Mesenchymal stem cell (in vitro differentiated cells and primary cell): ENCODE data around the gene ISCU.
A peak's percentile ranks its signal among the peaks of the same experiment; 100 is the strongest.

ENCODE experiments used
- DNase-seq: peaks from one replicate; pipeline ENCODE4 v3.0.0-alpha.2; 2013
- H2AFZ ChIP-seq: one replicate; pipeline ENCODE4 v1.6.1; 2013; ENCODE audit warnings: low read depth, mild to moderate bottlenecking, control low read depth, inconsistent platforms, low read length, moderate library complexity
- H2AK5ac ChIP-seq: 2 replicates; pipeline ENCODE4 v1.6.1; 2013; ENCODE audit warnings: low read length, moderate library complexity, mild to moderate bottlenecking, inconsistent platforms; ENCODE audit not compliant: severe bottlenecking
- H2BK120ac ChIP-seq: one replicate; pipeline ENCODE4 v1.6.1; 2013; ENCODE audit warnings: low read depth, mild to moderate bottlenecking, inconsistent platforms, low read length, moderate library complexity
- H2BK12ac ChIP-seq, 2 experiments: one replicate each; pipeline ENCODE4 v1.6.1; 2013; ENCODE audit warnings: inconsistent platforms in 2 of 2, low read length in 2 of 2, mild to moderate bottlenecking in 2 of 2, moderate library complexity in 2 of 2, control low read depth in 1 of 2
- H2BK15ac ChIP-seq: one replicate; pipeline ENCODE4 v1.6.1; 2013; ENCODE audit warnings: mild to moderate bottlenecking, low read depth, inconsistent platforms; ENCODE audit not compliant: poor library complexity, severe bottlenecking
- H2BK5ac ChIP-seq: 2 replicates; pipeline ENCODE4 v1.6.1; 2013; ENCODE audit warnings: low read depth, mild to moderate bottlenecking, low read length, control low read depth, inconsistent platforms; ENCODE audit not compliant: poor library complexity, severe bottlenecking
- H3K14ac ChIP-seq, 2 experiments: one replicate each; pipeline ENCODE4 v1.6.1; 2013; ENCODE audit warnings: inconsistent platforms in 2 of 2, low read length in 2 of 2, control low read depth in 1 of 2, mild to moderate bottlenecking in 1 of 2, moderate library complexity in 1 of 2
- H3K18ac ChIP-seq, 2 experiments: one replicate each; pipeline ENCODE4 v1.6.1; 2013; ENCODE audit warnings: inconsistent platforms in 2 of 2, low read length in 2 of 2, control low read depth in 1 of 2, low read depth in 1 of 2, mild to moderate bottlenecking in 1 of 2
- H3K23ac ChIP-seq, 2 experiments: one replicate each; pipeline ENCODE4 v1.6.1; 2013; ENCODE audit warnings: inconsistent platforms in 2 of 2, low read length in 2 of 2, mild to moderate bottlenecking in 2 of 2, moderate library complexity in 2 of 2, control low read depth in 1 of 2
- H3K27ac ChIP-seq: 2 replicates; pipeline ENCODE4 v1.5.1; 2013; ENCODE audit warnings: mild to moderate bottlenecking, moderate library complexity, low read length, control low read depth, inconsistent platforms; ENCODE audit not compliant: poor library complexity, severe bottlenecking
- H3K27me3 ChIP-seq, 2 experiments: 2 replicates each; pipeline versions ENCODE4 v1.6.1 to v1.7.0; 2013; ENCODE audit warnings: low read length in 2 of 2, mild to moderate bottlenecking in 2 of 2, moderate library complexity in 2 of 2, control low read depth in 1 of 2, inconsistent platforms in 1 of 2; ENCODE audit not compliant: control insufficient read depth in 1 of 2, insufficient read depth in 1 of 2
- H3K36me3 ChIP-seq, 2 experiments: 2 replicates each; pipeline versions ENCODE4 v1.6.1 to v1.7.0; 2013; ENCODE audit warnings: low read length in 2 of 2, control low read depth in 1 of 2, inconsistent platforms in 1 of 2, low read depth in 1 of 2, mild to moderate bottlenecking in 1 of 2; ENCODE audit not compliant: insufficient read depth in 2 of 2, control insufficient read depth in 1 of 2
- H3K4ac ChIP-seq, 2 experiments: one replicate each; pipeline ENCODE4 v1.6.1; 2013; ENCODE audit warnings: inconsistent platforms in 2 of 2, low read length in 2 of 2, mild to moderate bottlenecking in 2 of 2, moderate library complexity in 2 of 2, control low read depth in 1 of 2, low read depth in 1 of 2
- H3K4me1 ChIP-seq: 2 replicates; pipeline ENCODE4 v1.6.1; 2013; ENCODE audit warnings: low read depth, low read length, control low read depth; ENCODE audit not compliant: control insufficient read depth, insufficient read depth
- H3K4me2 ChIP-seq: 2 replicates; pipeline ENCODE4 v1.6.1; 2013; ENCODE audit warnings: low read length, mild to moderate bottlenecking, inconsistent platforms; ENCODE audit not compliant: poor library complexity, severe bottlenecking
- H3K4me3 ChIP-seq, 2 experiments: 2 replicates each; pipeline versions ENCODE4 v1.5.1 to v1.7.0; 2013; ENCODE audit warnings: low read length in 2 of 2, mild to moderate bottlenecking in 2 of 2, control low read depth in 1 of 2, low read depth in 1 of 2; ENCODE audit not compliant: insufficient read depth in 1 of 2
- H3K79me1 ChIP-seq: replicated peaks from 2 replicates; pipeline ENCODE4 v1.6.1; 2013; ENCODE audit warnings: mild to moderate bottlenecking, control low read depth, low read length, inconsistent platforms; ENCODE audit not compliant: poor library complexity, severe bottlenecking
- H3K9ac ChIP-seq: 2 replicates; pipeline ENCODE4 v1.7.0; 2013; ENCODE audit warnings: mild to moderate bottlenecking, low read length, moderate library complexity
- H3K9me3 ChIP-seq: 2 replicates; pipeline ENCODE4 v1.7.0; 2013; ENCODE audit warnings: mild to moderate bottlenecking, low read length; ENCODE audit not compliant: control insufficient read depth
- H4K8ac ChIP-seq: one replicate; pipeline ENCODE4 v1.6.1; 2013; ENCODE audit warnings: inconsistent platforms, mild to moderate bottlenecking, low read length, moderate library complexity
- H4K91ac ChIP-seq: one replicate; pipeline ENCODE4 v1.6.1; 2013; ENCODE audit warnings: mild to moderate bottlenecking, low read length, inconsistent platforms
- WGBS: methylation state at CpG from one replicate; pipeline ENCODE4 v1.1.7; 2013; ENCODE audit warnings: mixed read lengths; 5-methylcytosine and 5-hydroxymethylcytosine counted together

Gene ISCU

GRCh38 chr12:108582509-108582908, 20.1 kb downstream of the ISCU start:
- peak overlapping the region; percentile 64 for H2BK15ac ChIP-seq

GRCh38 chr12:108582978-108583770, 20.8 kb downstream of the ISCU start:
- H2BK5ac ChIP-seq, result no peak overlapping the region
- H4K91ac ChIP-seq, result peak overlapping the region; percentile 92
- DNase-seq, result no peak
- peak overlapping the region; percentile 56 for H2BK120ac ChIP-seq
- H3K9ac ChIP-seq, result no peak overlapping the region
- 79% methylated on average over 9 of the region's 10 CpGs for WGBS
- peaks cover 18% of the 10 kb centered on the region for H3K4me1 ChIP-seq
- H3K79me1 ChIP-seq, result no peaks in the 10 kb centered on the region
- H2AFZ ChIP-seq, result no peak overlapping the region
- peak overlapping the region; percentile 52 to 58 for H3K4ac ChIP-seq
- H3K4me2 ChIP-seq, result no peak overlapping the region
- H3K14ac ChIP-seq, result peak overlapping the region in 1 of 2 experiments; percentile 63
- H2BK15ac ChIP-seq, result peak overlapping the region; percentile 76
- peak overlapping the region; percentile 87 for H2AK5ac ChIP-seq
- H3K27me3 ChIP-seq, result no peaks in the 10 kb centered on the region
- H3K27ac ChIP-seq, result no peak overlapping the region
- peak overlapping the region; percentile 81 for H4K8ac ChIP-seq
- peak overlapping the region; percentile 64 to 81 for H3K18ac ChIP-seq
- H3K36me3 ChIP-seq, result no peaks in the 10 kb centered on the region
- H3K23ac ChIP-seq, result no peak overlapping the region
- peak overlapping the region; percentile 29 to 99 for H2BK12ac ChIP-seq
- H3K9me3 ChIP-seq, result no peaks in the 10 kb centered on the region
- no peak overlapping the region for H3K4me3 ChIP-seq

More at GRCh38 chr12:108582509-108582908, 20.1 kb downstream of the ISCU start:
- Histone ChIP-seq H3K23ac (no peak overlapping the region), H3K79me1 (no peaks in the 10 kb centered on the region), H3K4ac (peak overlapping the region in 1 of 2 experiments; percentile 67), H3K4me2 (no peak overlapping the region), H2BK5ac (peak overlapping the region; percentile 33), H3K27ac (no peak overlapping the region), H4K8ac (peak overlapping the region; percentile 22), H3K14ac (no peak overlapping the region), H2AFZ (no peak overlapping the region), H2BK120ac (peak overlapping the region; percentile 56), H3K36me3 (no peaks in the 10 kb centered on the region), H3K4me3 (no peak overlapping the region), H2BK12ac (peak overlapping the region; percentile 73 to 99), H3K27me3 (no peaks in the 10 kb centered on the region), H4K91ac (peak overlapping the region; percentile 79), H2AK5ac (peak overlapping the region; percentile 56), H3K18ac (peak overlapping the region; percentile 72 to 81), H3K4me1 (peaks cover 18% of the 10 kb centered on the region), H3K9ac (no peak overlapping the region), H3K9me3 (no peaks in the 10 kb centered on the region)
- no peak for DNase-seq
- 86% methylated on average over 9 of the region's 9 CpGs for WGBS

GRCh38 chr12:108583991-108584390, 21.6 kb downstream of the ISCU start:
- H2BK12ac ChIP-seq, result no peak overlapping the region
- H3K4me3 ChIP-seq, result no peak overlapping the region
- no peak overlapping the region for H3K27ac ChIP-seq
- no peak overlapping the region for H3K9ac ChIP-seq
- H3K14ac ChIP-seq, result no peak overlapping the region
- H2BK15ac ChIP-seq, result peak overlapping the region; percentile 65
- peak overlapping the region in 1 of 2 experiments; percentile 53 for H3K4ac ChIP-seq
- peaks cover 20% of the 10 kb centered on the region for H3K4me1 ChIP-seq
- H3K23ac ChIP-seq, result no peak overlapping the region
- H2AFZ ChIP-seq, result no peak overlapping the region
- H2BK5ac ChIP-seq, result no peak overlapping the region
- WGBS, result 46% methylated on average over 7 of the region's 7 CpGs
- no peaks in the 10 kb centered on the region for H3K79me1 ChIP-seq
- H2BK120ac ChIP-seq, result peak overlapping the region; percentile 66
- peak overlapping the region; percentile 43 for H4K8ac ChIP-seq
- DNase-seq, result no peak
- peak overlapping the region; percentile 14 for H4K91ac ChIP-seq
- no peaks in the 10 kb centered on the region for H3K27me3 ChIP-seq
- H3K4me2 ChIP-seq, result no peak overlapping the region
- no peaks in the 10 kb centered on the region for H3K9me3 ChIP-seq
- H3K18ac ChIP-seq, result peak overlapping the region; percentile 5 to 46
- no peaks in the 10 kb centered on the region for H3K36me3 ChIP-seq
- H2AK5ac ChIP-seq, result peak overlapping the region; percentile 6

- Histone ChIP-seq H3K9ac (no peak overlapping the region), H3K23ac (no peak overlapping the region), H2AK5ac (peak overlapping the region; percentile 6), H3K79me1 (no peaks in the 10 kb centered on the region), H3K36me3 (no peaks in the 10 kb centered on the region), H3K27ac (no peak overlapping the region), H2AFZ (no peak overlapping the region), H3K4me1 (peaks cover 26% of the 10 kb centered on the region), H3K18ac (no peak overlapping the region), H3K4me2 (no peak overlapping the region), H2BK15ac (peak overlapping the region; percentile 44), H3K27me3 (no peaks in the 10 kb centered on the region), H4K8ac (no peak overlapping the region), H2BK5ac (no peak overlapping the region), H3K4me3 (no peak overlapping the region), H2BK12ac (no peak overlapping the region), H3K14ac (no peak overlapping the region), H4K91ac (no peak overlapping the region), H3K9me3 (no peaks in the 10 kb centered on the region), H2BK120ac (no peak overlapping the region), H3K4ac (no peak overlapping the region)
- DNase-seq, result no peak
- no CpG with 5 or more reads among the region's 3 CpGs for WGBS
These were observed 22.2 kb downstream of the ISCU start for GRCh38 chr12:108584456-108585065.
